GM18520 (cell line): Measurements from ENCODE around the gene UBQLN4.
"Not testable (repeated sequence)": the region's sequence is repeated elsewhere in the genome, so short reads cannot be mapped to it uniquely, and the experiment has no call there.

Experiments
- ATAC-seq: cut with Tn5 transposase; IDR thresholded peaks from one replicate; pipeline ENCODE4 v1.9.1; 2021; ENCODE audit not compliant: unreplicated experiment

The UBQLN4 gene

GRCh38 chr1:156081180-156081916, 27.8 kb upstream of the UBQLN4 start:
- ATAC-seq = no peak

- no peak for ATAC-seq
Observed at GRCh38 chr1:156080863-156081179, 27.2 kb upstream of the UBQLN4 start.

- ATAC-seq = no peak
Observed at GRCh38 chr1:156080241-156080862, 26.8 kb upstream of the UBQLN4 start.

- no peak for ATAC-seq
Observed at GRCh38 chr1:156079762-156080161, 26.2 kb upstream of the UBQLN4 start.

- ATAC-seq = no peak
Observed at GRCh38 chr1:156078728-156079127, 25.1 kb upstream of the UBQLN4 start.

GRCh38 chr1:156077430-156077760, 23.8 kb upstream of the UBQLN4 start:
- no peak for ATAC-seq

- ATAC-seq = no peak
Observed at GRCh38 chr1:156076609-156077429, 23.2 kb upstream of the UBQLN4 start.

GRCh38 chr1:156075775-156076204, 22.2 kb upstream of the UBQLN4 start:
- ATAC-seq = no peak

GRCh38 chr1:156075162-156075561, 21.6 kb upstream of the UBQLN4 start:
- ATAC-seq = no peak

- no peak for ATAC-seq
Observed at GRCh38 chr1:156074661-156075060, 21.1 kb upstream of the UBQLN4 start.

- ATAC-seq = no peak
Observed at GRCh38 chr1:156073740-156074139, 20.1 kb upstream of the UBQLN4 start.

- no peak for ATAC-seq
Observed at GRCh38 chr1:156073110-156073687, 19.6 kb upstream of the UBQLN4 start.

GRCh38 chr1:156072251-156072650, 18.7 kb upstream of the UBQLN4 start:
- no peak for ATAC-seq

- ATAC-seq = not testable (repeated sequence)
Observed at GRCh38 chr1:156071332-156071816, 17.8 kb upstream of the UBQLN4 start.

- ATAC-seq = no peak
Observed at GRCh38 chr1:156070548-156070947, 16.9 kb upstream of the UBQLN4 start.

- no peak for ATAC-seq
Observed at GRCh38 chr1:156069490-156070455, 16.2 kb upstream of the UBQLN4 start.

GRCh38 chr1:156067262-156067661, 13.7 kb upstream of the UBQLN4 start:
- no peak for ATAC-seq

GRCh38 chr1:156065871-156066270, 12.3 kb upstream of the UBQLN4 start:
- no peak for ATAC-seq

GRCh38 chr1:156065212-156065611, 11.6 kb upstream of the UBQLN4 start:
- ATAC-seq = peak; percentile 83

- ATAC-seq = no peak
Observed at GRCh38 chr1:156064615-156065014, 11.0 kb upstream of the UBQLN4 start.

- ATAC-seq = no peak
Observed at GRCh38 chr1:156063997-156064285, 10.3 kb upstream of the UBQLN4 start.
